Measurements from ENCODE around the gene PRTN3.
A peak's percentile ranks its signal among the peaks of the same experiment; 100 is the strongest.
"Not testable (repeated sequence)": the region's sequence is repeated elsewhere in the genome, so short reads cannot be mapped to it uniquely, and the experiment has no call there.

The PRTN3 gene

GRCh38 chr19:884420-885211, 43.8 kb downstream of the PRTN3 start:
- no peak for DNase-seq

GRCh38 chr19:885536-886224, 44.9 kb downstream of the PRTN3 start:
- DNase-seq: no peak

- no peak for DNase-seq
These were observed 46.3 kb downstream of the PRTN3 start for GRCh38 chr19:887072-887471.

GRCh38 chr19:887599-887998, 46.8 kb downstream of the PRTN3 start:
- DNase-seq: no peak

GRCh38 chr19:888581-889385, 48.0 kb downstream of the PRTN3 start:
- no peak for DNase-seq

GRCh38 chr19:889662-890295, 49.0 kb downstream of the PRTN3 start:
- no peak for DNase-seq

GRCh38 chr19:890831-891230, 50.0 kb downstream of the PRTN3 start:
- DNase-seq: no peak

- DNase-seq: not testable (repeated sequence)
These were observed 50.8 kb downstream of the PRTN3 start for GRCh38 chr19:891421-892200.

GRCh38 chr19:892243-892893, 51.6 kb downstream of the PRTN3 start:
- DNase-seq: no peak

GRCh38 chr19:892894-893689, 52.3 kb downstream of the PRTN3 start, which contains the start of the genes MED16 and RNU6-9:
TSS of gene MED16 (minus strand) at chr19:893187. CDS start at chr19:891131, 2,056 bp downstream.
TSS of gene RNU6-9 (plus strand) at chr19:893484.
- DNase-seq: peak; percentile 87

GRCh38 chr19:896434-896833, 55.6 kb downstream of the PRTN3 start:
- no peak for DNase-seq

GRCh38 chr19:896999-897398, 56.2 kb downstream of the PRTN3 start:
- DNase-seq: no peak

- no peak for DNase-seq
These were observed 56.7 kb downstream of the PRTN3 start for GRCh38 chr19:897442-898039.
